BJ (cell line): Measurements from ENCODE around the gene ESD. TPM values are rescaled to one million over a fixed set of nuclear protein-coding genes. Genes with fewer than 3 reads are reported as not detected.

Experiments
- CTCF ChIA-PET: fragments of 350-600 bp; formaldehyde crosslinking; extraction: SDS; loops from one replicate; lab custom pipeline; 2021; ENCODE audit warnings: antibody characterized with exemption, inconsistent platforms; lab: Yijun Ruan, JAX
- POLR2A ChIA-PET: fragments of 300-600 bp; sonication (Branson Sonifier 250); formaldehyde crosslinking; extraction: SDS; loops from one replicate; lab custom pipeline; 2021; ENCODE audit warnings: antibody characterized with exemption; lab: Charles Lee
- DNase-seq: peaks from one replicate; pipeline ENCODE4 v3.0.0-alpha.2; 2011; ENCODE audit warnings: low read depth
- H3K27me3 ChIP-seq: 2 replicates; pipeline ENCODE4 v1.6.0; 2011; ENCODE audit warnings: low read length; ENCODE audit not compliant: control insufficient read depth, insufficient read depth
- H3K36me3 ChIP-seq: 2 replicates; pipeline ENCODE4 v1.5.1; 2011; ENCODE audit warnings: low read length; ENCODE audit not compliant: control insufficient read depth, insufficient read depth
- H3K4me3 ChIP-seq: 2 replicates; pipeline ENCODE4 v1.5.1; 2011; ENCODE audit warnings: low read depth, mild to moderate bottlenecking, control low read depth, low read length
- polyA plus RNA-seq: library from polyadenylated mRNA; depleted of rRNA; stranded (reverse); fragments of >200 nt; gene quantifications from 2 replicates; pipeline ENCODE4 v1.2.3, GENCODE V29; 2011
- TF ChIP-seq, protein P1 (sequence below): IDR thresholded peaks from 2 replicates; pipeline ENCODE4 v1.5.1; 2011; ENCODE audit warnings: low read depth, mild to moderate bottlenecking, control low read depth, inconsistent platforms, low read length, moderate library complexity; ENCODE audit not compliant: insufficient read depth

ESD gene
- polyA plus RNA-seq, 1 experiment: 95.7 TPM

DNA sequence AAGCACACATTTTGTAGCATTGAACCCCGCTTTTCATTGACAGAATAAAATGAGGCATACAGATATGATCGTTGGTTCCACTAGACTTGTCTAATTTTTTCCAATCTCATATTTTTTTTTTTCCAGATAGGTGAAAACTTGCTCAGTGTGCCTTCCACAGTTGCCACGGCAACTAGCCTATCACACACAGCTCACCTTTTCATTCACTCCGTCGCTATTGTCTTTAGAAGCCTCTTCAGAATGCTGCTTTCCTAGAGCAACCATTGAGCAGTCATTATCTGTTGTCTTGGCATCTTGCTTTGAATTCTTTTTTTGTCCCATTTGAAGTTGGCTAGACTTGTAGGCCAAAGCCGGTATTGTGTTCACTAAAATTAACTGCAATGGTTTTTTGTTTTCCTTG, 37.7 kb upstream of the ESD start:
- no peaks in the 10 kb centered on the region; the same call in 1 of the 2 replicates for H3K27me3 ChIP-seq
- no peak for DNase-seq
- H3K36me3 ChIP-seq: no peaks in the 10 kb centered on the region
- no peak overlapping the region for H3K4me3 ChIP-seq
- ChIA-PET CTCF (interaction anchor here (0.9 kb wide), 1 partner anchor 10 kb away, joined by 3 read pairs; no protein-coding TSS in a partner anchor), POLR2A (no interaction called here)
- TF ChIP-seq, protein P1, sequence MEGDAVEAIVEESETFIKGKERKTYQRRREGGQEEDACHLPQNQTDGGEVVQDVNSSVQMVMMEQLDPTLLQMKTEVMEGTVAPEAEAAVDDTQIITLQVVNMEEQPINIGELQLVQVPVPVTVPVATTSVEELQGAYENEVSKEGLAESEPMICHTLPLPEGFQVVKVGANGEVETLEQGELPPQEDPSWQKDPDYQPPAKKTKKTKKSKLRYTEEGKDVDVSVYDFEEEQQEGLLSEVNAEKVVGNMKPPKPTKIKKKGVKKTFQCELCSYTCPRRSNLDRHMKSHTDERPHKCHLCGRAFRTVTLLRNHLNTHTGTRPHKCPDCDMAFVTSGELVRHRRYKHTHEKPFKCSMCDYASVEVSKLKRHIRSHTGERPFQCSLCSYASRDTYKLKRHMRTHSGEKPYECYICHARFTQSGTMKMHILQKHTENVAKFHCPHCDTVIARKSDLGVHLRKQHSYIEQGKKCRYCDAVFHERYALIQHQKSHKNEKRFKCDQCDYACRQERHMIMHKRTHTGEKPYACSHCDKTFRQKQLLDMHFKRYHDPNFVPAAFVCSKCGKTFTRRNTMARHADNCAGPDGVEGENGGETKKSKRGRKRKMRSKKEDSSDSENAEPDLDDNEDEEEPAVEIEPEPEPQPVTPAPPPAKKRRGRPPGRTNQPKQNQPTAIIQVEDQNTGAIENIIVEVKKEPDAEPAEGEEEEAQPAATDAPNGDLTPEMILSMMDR: no peak

GRCh38 chr13:46831588-46832194, 34.7 kb upstream of the ESD start:
- DNase-seq: peak; percentile 1
- H3K36me3 ChIP-seq: no peaks in the 10 kb centered on the region
- CTCF ChIA-PET: interaction anchor here (0.6 to 2.1 kb wide), 17 partner anchors 15 to 1938 kb away, joined by 3 to 24 read pairs (median 4); partner anchors contain the start of gene HTR2A
- H3K27me3 ChIP-seq: no peaks in the 10 kb centered on the region
- no peak overlapping the region for H3K4me3 ChIP-seq
- TF ChIP-seq, protein P1: peak; percentile 65
- POLR2A ChIA-PET: no interaction called here

- Histone ChIP-seq H3K4me3 (no peak overlapping the region), H3K27me3 (no peaks in the 10 kb centered on the region), H3K36me3 (no peaks in the 10 kb centered on the region)
- TF ChIP-seq, protein P1: no peak
- DNase-seq: no peak
- POLR2A ChIA-PET: no interaction called here
- CTCF ChIA-PET: interaction anchor here (0.8 to 2.1 kb wide), 9 partner anchors 14 to 1939 kb away, joined by 3 to 24 read pairs (median 4); no protein-coding TSS in a partner anchor
Measured at GRCh38 chr13:46830405-46831005, 33.5 kb upstream of the ESD start.

- CTCF ChIA-PET: interaction anchor here (0.7 kb wide), 1 partner anchor 1179 kb away, joined by 4 read pairs; no protein-coding TSS in a partner anchor
- POLR2A ChIA-PET: no interaction called here
- H3K4me3 ChIP-seq: no peak overlapping the region
Measured at GRCh38 chr13:46822551-46822950, 25.6 kb upstream of the ESD start.

GRCh38 chr13:46817838-46818476, 21.0 kb upstream of the ESD start:
- no peak for DNase-seq
- Histone ChIP-seq H3K36me3 (no peaks in the 10 kb centered on the region), H3K4me3 (no peak overlapping the region), H3K27me3 (no peaks in the 10 kb centered on the region)
- CTCF ChIA-PET: interaction anchor here (2.2 to 2.3 kb wide), 2 partner anchors 8 to 12 kb away, joined by 5 to 7 read pairs; no protein-coding TSS in a partner anchor
- POLR2A ChIA-PET: no interaction called here
- TF ChIP-seq, protein P1: no peak

More at GRCh38 chr13:46822551-46822950, 25.6 kb upstream of the ESD start:
- no peak for DNase-seq
- Histone ChIP-seq H3K36me3 (no peaks in the 10 kb centered on the region), H3K27me3 (no peaks in the 10 kb centered on the region)
- TF ChIP-seq, protein P1: no peak
